GM12878 (cell line): ENCODE data around the gene JAG2. TPM values are rescaled to one million over a fixed set of nuclear protein-coding genes. Genes with fewer than 3 reads are reported as not detected.

Experiments
- ATAC-seq: fragments of 200-7000 bp; cut with Tn5 transposase; 3 replicates; pipeline ENCODE4 v1.9.1; 2020; ENCODE audit warnings: mild to moderate bottlenecking, moderate library complexity
- BruUV-seq: library from RNA; stranded (reverse); fragments of 400-500 nt; replicated peaks from 2 replicates; lab custom pipeline; 2021; lab: Mats Ljungman, UMichigan
- CTCF ChIA-PET: fragments of 300-600 bp; sonication (Branson Sonifier 250); formaldehyde crosslinking; extraction: SDS; loops from one replicate; lab custom pipeline; 2021; ENCODE audit warnings: inconsistent platforms; lab: Yijun Ruan, JAX
- POLR2A ChIA-PET: fragments of 350-600 bp; formaldehyde crosslinking; extraction: SDS; loops from one replicate; lab custom pipeline; 2021; ENCODE audit warnings: inconsistent platforms; lab: Charles Lee
- RAD21 ChIA-PET: fragments of 300-600 bp; sonication (Branson Sonifier 250); formaldehyde crosslinking; loops from one replicate; lab custom pipeline; 2023; ENCODE audit warnings: antibody characterized with exemption; ENCODE audit not compliant: unreplicated experiment; lab: Charles Lee
- SMC1A ChIA-PET: fragments of 300-600 bp; sonication (Branson Sonifier 250); formaldehyde crosslinking; loops from one replicate; lab custom pipeline; 2023; ENCODE audit not compliant: unreplicated experiment, uncharacterized antibody; lab: Charles Lee
- DNase-seq: peaks from one replicate; pipeline ENCODE4 v3.0.0-alpha.2; 2011; ENCODE audit warnings: low read depth, low spot score
- FAIRE-seq: peaks from 3 replicates; lab custom pipeline; 2011; peaks lifted over from hg19 to GRCh38; lab: Jason Lieb, UNC
- H2AFZ ChIP-seq: 2 replicates; pipeline ENCODE4 v1.6.0; 2011; ENCODE audit warnings: low read depth, low read length, control low read depth; ENCODE audit not compliant: control insufficient read depth
- H3K27ac ChIP-seq: 2 replicates; pipeline ENCODE4 v1.5.1; 2011; ENCODE audit warnings: control low read depth; ENCODE audit not compliant: control insufficient read depth, insufficient read depth
- H3K27me3 ChIP-seq, 2 experiments: replicated peaks in 1 of 2; 2 replicates each; pipeline versions ENCODE4 v1.6.0 to v1.6.1; 2011; ENCODE audit warnings: low read length in 1 of 2; ENCODE audit not compliant: control insufficient read depth in 2 of 2, insufficient read depth in 2 of 2
- H3K36me3 ChIP-seq, 2 experiments: 2 replicates each; pipeline ENCODE4 v1.5.1; 2011; ENCODE audit warnings: low read length in 1 of 2; ENCODE audit not compliant: control insufficient read depth in 2 of 2, insufficient read depth in 2 of 2
- H3K4me1 ChIP-seq: 2 replicates; pipeline ENCODE4 v1.6.1; 2011; ENCODE audit warnings: mild to moderate bottlenecking, low read length, moderate library complexity, mixed read lengths; ENCODE audit not compliant: control insufficient read depth, insufficient read depth
- H3K4me2 ChIP-seq: 2 replicates; pipeline ENCODE4 v1.6.0; 2011; ENCODE audit warnings: control low read depth; ENCODE audit not compliant: control insufficient read depth, insufficient read depth
- H3K4me3 ChIP-seq: fragments of 200-600 bp; sonication (generic); 2 replicates; pipeline ENCODE4 v1.5.1; 2016
- H3K79me2 ChIP-seq: 2 replicates; pipeline ENCODE4 v1.6.0; 2011; ENCODE audit warnings: low read length; ENCODE audit not compliant: control insufficient read depth, insufficient read depth
- H3K9ac ChIP-seq: 2 replicates; pipeline ENCODE4 v1.8.0; 2011; ENCODE audit warnings: low read length, control low read depth, mixed read lengths; ENCODE audit not compliant: control insufficient read depth, insufficient read depth
- H3K9me3 ChIP-seq: replicated peaks from 3 replicates; pipeline ENCODE4 v1.5.1; 2011; ENCODE audit warnings: mild to moderate bottlenecking, low read length; ENCODE audit not compliant: control insufficient read depth, insufficient read depth
- H4K20me1 ChIP-seq: 2 replicates; pipeline ENCODE4 v1.6.0; 2011; ENCODE audit not compliant: control insufficient read depth, insufficient read depth
- ATF7 ChIP-seq: fragments of 450-650 bp; IDR thresholded peaks from 2 replicates; pipeline ENCODE4 v1.6.1; 2016; ENCODE audit warnings: low read depth, mild to moderate bottlenecking
- BCL11A ChIP-seq: IDR thresholded peaks from 2 replicates; pipeline ENCODE4 v1.6.1; 2011; ENCODE audit warnings: low read depth, low read length
- CHD1 ChIP-seq: IDR thresholded peaks from 2 replicates; pipeline ENCODE4 v1.6.1; 2012; ENCODE audit warnings: low read depth, low read length, improper control_type of control experiment
- IKZF1 ChIP-seq: fragments of 450-650 bp; conservative IDR thresholded peaks from 2 replicates; pipeline ENCODE4 v1.6.1; 2017; ENCODE audit warnings: antibody characterized with exemption, mild to moderate bottlenecking
- JUNB ChIP-seq: IDR thresholded peaks from 2 replicates; pipeline ENCODE4 v1.6.1; 2016; ENCODE audit warnings: antibody characterized with exemption, mild to moderate bottlenecking
- MEF2B ChIP-seq: fragments of 450-650 bp; IDR thresholded peaks from 2 replicates; pipeline ENCODE4 v1.6.1; 2018; ENCODE audit warnings: mild to moderate bottlenecking, moderate library complexity; ENCODE audit not compliant: partially characterized antibody, poor library complexity, severe bottlenecking
- MTA3 ChIP-seq: IDR thresholded peaks from 2 replicates; pipeline ENCODE4 v1.6.1; 2012; ENCODE audit warnings: low read length, inconsistent platforms, borderline replicate concordance
- MXI1 ChIP-seq: fragments of 150-350 bp; IDR thresholded peaks from 2 replicates; pipeline ENCODE4 v1.6.1; 2011; ENCODE audit warnings: low read depth, mild to moderate bottlenecking, inconsistent platforms, low read length, improper control_type of control experiment
- MYB ChIP-seq: fragments of 150-350 bp; IDR thresholded peaks from 2 replicates; pipeline ENCODE4 v1.6.1; 2014; ENCODE audit warnings: mild to moderate bottlenecking, low read depth, low read length, borderline replicate concordance
- NFIC ChIP-seq: IDR thresholded peaks from 2 replicates; pipeline ENCODE4 v1.6.1; 2012; ENCODE audit warnings: low read depth, mild to moderate bottlenecking, inconsistent platforms, low read length, moderate library complexity
- NFYA ChIP-seq: IDR thresholded peaks from 2 replicates; pipeline ENCODE4 v1.6.1; 2011; ENCODE audit warnings: low read depth, mild to moderate bottlenecking, low read length, improper control_type of control experiment, borderline replicate concordance
- NR2C2 ChIP-seq: IDR thresholded peaks from 2 replicates; pipeline ENCODE4 v1.6.1; 2011; ENCODE audit warnings: borderline replicate concordance, low read depth; ENCODE audit not compliant: control insufficient read depth, insufficient read length
- RELA ChIP-seq: fragments of 450-650 bp; IDR thresholded peaks from 2 replicates; pipeline ENCODE4 v1.8.0; 2014; ENCODE audit warnings: borderline replicate concordance; ENCODE audit not compliant: partially characterized antibody
- RFX5 ChIP-seq: IDR thresholded peaks from 2 replicates; pipeline ENCODE4 v1.6.1; 2011; ENCODE audit warnings: low read depth, low read length, improper control_type of control experiment
- SMC3 ChIP-seq: IDR thresholded peaks from 2 replicates; pipeline ENCODE4 v1.6.1; 2011; ENCODE audit warnings: low read length, improper control_type of control experiment, borderline replicate concordance
- SPI1 ChIP-seq: IDR thresholded peaks from 2 replicates; pipeline ENCODE4 v1.6.1; 2011; ENCODE audit warnings: low read depth, mild to moderate bottlenecking, low read length, moderate library complexity, borderline replicate concordance; ENCODE audit not compliant: insufficient read depth
- TBL1XR1 ChIP-seq: IDR thresholded peaks from 2 replicates; pipeline ENCODE4 v1.6.1; 2012; ENCODE audit warnings: low read depth, low read length, improper control_type of control experiment
- TCF12 ChIP-seq: IDR thresholded peaks from 2 replicates; pipeline ENCODE4 v1.6.1; 2011; ENCODE audit warnings: low read depth, mild to moderate bottlenecking, low read length
- WGBS: methylation state at CpG from one replicate; pipeline ENCODE4 v1.1.6; 2016; ENCODE audit warnings: low lambda C conversion rate; ENCODE audit not compliant: insufficient replicate concordance, insufficient coverage; ENCODE audit errors: missing lambda C conversion rate; 5-methylcytosine and 5-hydroxymethylcytosine counted together
- in situ Hi-C: fragments of 300-500 bp; cut with MboI; formaldehyde crosslinking; loops from 9 replicates; pipeline ENCODE4 v1.14.3; 2018; ENCODE audit warnings: mixed read lengths
- intact Hi-C: fragments of 100-400 bp; cut with micrococcal nuclease; formaldehyde crosslinking; loops from one replicate; pipeline ENCODE4 v1.14.2; 2022; ENCODE audit not compliant: unreplicated experiment
- polyA plus RNA-seq, 11 experiments: library from polyadenylated mRNA; depleted of rRNA in 4 of 11; unstranded in 6 of 11; stranded (reverse) in 5 of 11; fragments of >200 nt; fragmentation: Nextera tagmentation in 4 of 11; fragmentation: Illumina TruSeq in 1 of 11; extraction: Ambion mirVana in 4 of 11; extraction: Trizol in 1 of 11; gene quantifications; 1 replicate in 1 of 11; 2 replicates in 10 of 11; pipeline versions ENCODE4 v1.2.1 to v1.2.3, GENCODE V29; 2011 to 2016; ENCODE audit warnings: inconsistent platforms in 2 of 11, missing spikeins in 2 of 11, low read depth in 1 of 11
- total RNA-seq, 4 experiments: library from RNA; depleted of rRNA in 3 of 4; stranded (reverse); fragments of >200 nt in 3 of 4; fragmentation: Illumina TruSeq in 1 of 4; extraction: Trizol in 1 of 4; gene quantifications; 2 replicates each; pipeline versions ENCODE4 v1.2.1 to v1.2.3, GENCODE V29; 2013 to 2021
- TF ChIP-seq, protein P1 (sequence below): fragments of 450-650 bp; IDR thresholded peaks from 2 replicates; pipeline ENCODE4 v1.6.1; 2017; ENCODE audit warnings: borderline replicate concordance
- TF ChIP-seq, protein P2 (sequence below): fragments of 450-650 bp; IDR thresholded peaks from 2 replicates; pipeline ENCODE4 v1.6.1; 2016; ENCODE audit warnings: mild to moderate bottlenecking
- TF ChIP-seq, protein P3 (sequence below): IDR thresholded peaks from 2 replicates; pipeline ENCODE4 v1.6.1; 2012; ENCODE audit warnings: low read depth, low read length, improper control_type of control experiment

Gene JAG2
- total and polyA plus RNA-seq, 10 of the 15 experiments (the other 5 are each of a cell fraction or from before 2014, with no cell fraction given) = 0.04 to 0.14 (median 0.06) TPM; not detected in 5

DNA sequence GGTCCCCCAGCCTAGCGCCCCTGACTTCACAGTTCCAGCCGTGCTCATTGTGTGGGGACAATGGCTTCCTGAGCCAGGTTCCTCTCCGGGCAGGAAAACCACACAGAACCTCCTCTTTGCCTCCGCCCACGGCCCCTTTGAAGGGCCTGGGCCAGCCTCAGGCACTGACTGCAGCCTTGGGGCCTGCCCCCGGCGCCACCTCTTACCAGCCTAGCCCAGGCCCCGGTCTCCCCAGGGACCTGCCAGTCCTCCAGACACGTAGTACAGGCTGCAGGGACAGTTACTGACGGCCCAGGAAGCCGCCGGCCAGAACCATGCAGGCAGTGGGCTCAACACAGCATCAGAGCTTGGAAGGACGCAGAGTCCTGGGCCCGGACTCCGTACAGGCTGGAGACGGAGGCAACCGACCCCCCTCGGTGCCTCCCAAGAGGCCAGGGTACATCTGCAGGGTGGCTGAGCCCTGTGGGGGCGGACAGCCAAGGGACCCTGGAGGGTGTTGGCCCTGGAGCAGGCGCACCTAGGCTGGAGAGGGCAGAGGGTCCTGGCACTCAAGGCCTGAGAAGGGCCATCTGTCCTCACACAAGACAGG lies 33.4 kb upstream of the JAG2 start:
- no peaks in the 10 kb centered on the region for H3K9me3 ChIP-seq
- FAIRE-seq (no peak), ATAC-seq (peak; percentile 61), DNase-seq (peak; percentile 8)
- POLR2A ChIA-PET = no interaction called here
- H2AFZ ChIP-seq = peak overlapping the region; percentile 5; the same call in 1 of the 2 replicates
- intact Hi-C loops = loop anchor here (2.0 to 5.0 kb wide), 3 partner anchors 81 to 325 kb away; partner anchors contain the start of gene TMEM121
- no peak overlapping the region for H3K9ac ChIP-seq
- no peak overlapping the region for H3K27ac ChIP-seq
- RAD21 ChIA-PET = interaction anchor here (0.6 kb wide), 1 partner anchor 43 kb away, joined by 3 read pairs; no protein-coding TSS in a partner anchor
- no peaks in the 10 kb centered on the region for H4K20me1 ChIP-seq
- in situ Hi-C loops = loop anchor here (5.0 kb wide), 1 partner anchor 150 kb away; no protein-coding TSS in a partner anchor
- H3K36me3 ChIP-seq = no peaks in the 10 kb centered on the region
- H3K4me3 ChIP-seq = no peak overlapping the region
- no TSS peak for BruUV-seq
- no peak overlapping the region for H3K4me2 ChIP-seq
- H3K27me3 ChIP-seq = peaks cover 0 to 2% of the 10 kb centered on the region in 2 experiments; a peak in 3 of 4 replicates
- peaks cover 7% of the 10 kb centered on the region for H3K4me1 ChIP-seq
- CTCF ChIA-PET = interaction anchor here (1.6 to 2.0 kb wide), 2 partner anchors 20 to 150 kb away, joined by 4 to 14 read pairs; no protein-coding TSS in a partner anchor
- SMC1A ChIA-PET = interaction anchor here (1.1 kb wide), 1 partner anchor 150 kb away, joined by 5 read pairs; no protein-coding TSS in a partner anchor
- H3K79me2 ChIP-seq = no peaks in the 10 kb centered on the region
- WGBS = 24% methylated on average over 16 of the region's 20 CpGs
- no peak for TF ChIP-seq TBL1XR1
- TF ChIP-seq, protein P1, sequence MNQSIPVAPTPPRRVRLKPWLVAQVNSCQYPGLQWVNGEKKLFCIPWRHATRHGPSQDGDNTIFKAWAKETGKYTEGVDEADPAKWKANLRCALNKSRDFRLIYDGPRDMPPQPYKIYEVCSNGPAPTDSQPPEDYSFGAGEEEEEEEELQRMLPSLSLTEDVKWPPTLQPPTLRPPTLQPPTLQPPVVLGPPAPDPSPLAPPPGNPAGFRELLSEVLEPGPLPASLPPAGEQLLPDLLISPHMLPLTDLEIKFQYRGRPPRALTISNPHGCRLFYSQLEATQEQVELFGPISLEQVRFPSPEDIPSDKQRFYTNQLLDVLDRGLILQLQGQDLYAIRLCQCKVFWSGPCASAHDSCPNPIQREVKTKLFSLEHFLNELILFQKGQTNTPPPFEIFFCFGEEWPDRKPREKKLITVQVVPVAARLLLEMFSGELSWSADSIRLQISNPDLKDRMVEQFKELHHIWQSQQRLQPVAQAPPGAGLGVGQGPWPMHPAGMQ = no peak
- TF ChIP-seq, protein P2, sequence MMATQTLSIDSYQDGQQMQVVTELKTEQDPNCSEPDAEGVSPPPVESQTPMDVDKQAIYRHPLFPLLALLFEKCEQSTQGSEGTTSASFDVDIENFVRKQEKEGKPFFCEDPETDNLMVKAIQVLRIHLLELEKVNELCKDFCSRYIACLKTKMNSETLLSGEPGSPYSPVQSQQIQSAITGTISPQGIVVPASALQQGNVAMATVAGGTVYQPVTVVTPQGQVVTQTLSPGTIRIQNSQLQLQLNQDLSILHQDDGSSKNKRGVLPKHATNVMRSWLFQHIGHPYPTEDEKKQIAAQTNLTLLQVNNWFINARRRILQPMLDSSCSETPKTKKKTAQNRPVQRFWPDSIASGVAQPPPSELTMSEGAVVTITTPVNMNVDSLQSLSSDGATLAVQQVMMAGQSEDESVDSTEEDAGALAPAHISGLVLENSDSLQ = no peak
- TF ChIP-seq NFIC = no peak
- TF ChIP-seq MTA3 = no peak
- no peak for TF ChIP-seq NFYA
- TF ChIP-seq SPI1 = 0 out of 2 replicates have a peak, but pooled peaks have one; percentile 2
- no peak for TF ChIP-seq ATF7
- TF ChIP-seq IKZF1 = peak; percentile 57; the same call in 1 of the 2 replicates
- TF ChIP-seq MYB = no peak
- no peak for TF ChIP-seq TCF12
- no peak for TF ChIP-seq NR2C2
- no peak for TF ChIP-seq MXI1
- no peak for TF ChIP-seq RELA
- peak; percentile 57 for TF ChIP-seq MEF2B
- TF ChIP-seq BCL11A = no peak
- TF ChIP-seq JUNB = no peak
- TF ChIP-seq RFX5 = no peak
- TF ChIP-seq, protein P3, sequence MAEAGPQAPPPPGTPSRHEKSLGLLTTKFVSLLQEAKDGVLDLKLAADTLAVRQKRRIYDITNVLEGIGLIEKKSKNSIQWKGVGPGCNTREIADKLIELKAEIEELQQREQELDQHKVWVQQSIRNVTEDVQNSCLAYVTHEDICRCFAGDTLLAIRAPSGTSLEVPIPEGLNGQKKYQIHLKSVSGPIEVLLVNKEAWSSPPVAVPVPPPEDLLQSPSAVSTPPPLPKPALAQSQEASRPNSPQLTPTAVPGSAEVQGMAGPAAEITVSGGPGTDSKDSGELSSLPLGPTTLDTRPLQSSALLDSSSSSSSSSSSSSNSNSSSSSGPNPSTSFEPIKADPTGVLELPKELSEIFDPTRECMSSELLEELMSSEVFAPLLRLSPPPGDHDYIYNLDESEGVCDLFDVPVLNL = no peak
- TF ChIP-seq SMC3 = no peak
- no peak for TF ChIP-seq CHD1
